Measurements from ENCODE around the gene PROCR.
"Not testable (repeated sequence)": the region's sequence is repeated elsewhere in the genome, so short reads cannot be mapped to it uniquely, and the experiment has no call there.

PROCR gene

GRCh38 chr20:35171753-35172433 is at the start of gene PROCR:
TSS of gene PROCR (plus strand) at chr20:35172072. CDS start at chr20:35172155, 83 bp downstream.
- DNase-seq (ENCODE audit: low spot score): no peak

- no peak for DNase-seq (ENCODE audit: low spot score)
Measured at GRCh38 chr20:35122756-35123405, 49.0 kb upstream of the PROCR start.

- DNase-seq (ENCODE audit: low spot score): no peak
Measured at GRCh38 chr20:35125753-35126152, 46.1 kb upstream of the PROCR start.

- no peak for DNase-seq (ENCODE audit: low spot score)
Measured at GRCh38 chr20:35129647-35130069, 42.2 kb upstream of the PROCR start.

GRCh38 chr20:35131934-35132333 is 39.9 kb upstream of the PROCR start:
- DNase-seq (ENCODE audit: low spot score): no peak

GRCh38 chr20:35133031-35133430 is 38.8 kb upstream of the PROCR start:
- no peak for DNase-seq (ENCODE audit: low spot score)

GRCh38 chr20:35133735-35134134 is 38.1 kb upstream of the PROCR start:
- no peak for DNase-seq (ENCODE audit: low spot score)

- DNase-seq (ENCODE audit: low spot score): no peak
Measured at GRCh38 chr20:35134472-35134871, 37.4 kb upstream of the PROCR start.

- no peak for DNase-seq (ENCODE audit: low spot score)
Measured at GRCh38 chr20:35134880-35135279, 37.0 kb upstream of the PROCR start.

GRCh38 chr20:35135867-35136586 is 35.8 kb upstream of the PROCR start:
- no peak for DNase-seq (ENCODE audit: low spot score)

- no peak for DNase-seq (ENCODE audit: low spot score)
Measured at GRCh38 chr20:35144694-35145093, 27.2 kb upstream of the PROCR start.

GRCh38 chr20:35145141-35145564 is 26.7 kb upstream of the PROCR start:
- DNase-seq (ENCODE audit: low spot score): peak; percentile 84

- DNase-seq (ENCODE audit: low spot score): peak; percentile 69
Measured at GRCh38 chr20:35146299-35146919, 25.5 kb upstream of the PROCR start.

GRCh38 chr20:35146920-35147574 is 24.8 kb upstream of the PROCR start, which contains the start of gene EDEM2:
TSS of gene EDEM2 (minus strand) at chr20:35147336. CDS start at chr20:35147258, 78 bp downstream.
- peak; percentile 99 for DNase-seq (ENCODE audit: low spot score)

GRCh38 chr20:35147575-35148071 is 24.2 kb upstream of the PROCR start:
- DNase-seq (ENCODE audit: low spot score): not testable (repeated sequence)

GRCh38 chr20:35150846-35151579 is 20.9 kb upstream of the PROCR start:
- no peak for DNase-seq (ENCODE audit: low spot score)

GRCh38 chr20:35151736-35152135 is 20.1 kb upstream of the PROCR start:
- DNase-seq (ENCODE audit: low spot score): no peak

GRCh38 chr20:35155936-35156335 is 15.9 kb upstream of the PROCR start:
- no peak for DNase-seq (ENCODE audit: low spot score)

- no peak for DNase-seq (ENCODE audit: low spot score)
Measured at GRCh38 chr20:35156978-35157377, 14.9 kb upstream of the PROCR start.

GRCh38 chr20:35160341-35160740 is 11.5 kb upstream of the PROCR start:
- DNase-seq (ENCODE audit: low spot score): not testable (repeated sequence)

GRCh38 chr20:35164531-35164930 is 7.3 kb upstream of the PROCR start:
- DNase-seq (ENCODE audit: low spot score): not testable (repeated sequence)

All from HuH-7 (cell line).